ENCODE measurements around the gene DR1. TPM values are rescaled to one million over a fixed set of nuclear protein-coding genes. Genes with fewer than 3 reads are reported as not detected.

DR1 gene
- total and polyA plus RNA-seq, 2 of the 4 experiments (the other 2 are of a cell fraction): 27.1 to 39.4 TPM

GRCh38 chr1:93332368-93332767 is 13.3 kb upstream of the DR1 start:
- no peak overlapping the region for H4K91ac ChIP-seq (ENCODE audit: insufficient read depth, low read depth, low read length)
- no peak overlapping the region for H2BK15ac ChIP-seq (ENCODE audit: low read depth, low read length)
- no peaks in the 10 kb centered on the region for H3K9me3 ChIP-seq (ENCODE audit: control insufficient read depth, insufficient read depth, low read length)
- dilution Hi-C loops (cut with HindIII; ENCODE audit: low sequenced_read_pairs, unreplicated experiment): no loop called here
- no CpG with 5 or more reads among the region's 1 CpG for WGBS, 2 experiments (ENCODE audit: extremely low coverage in 2 of 2, insufficient read length in 1 of 2)
- no peak overlapping the region for H3K56ac ChIP-seq (ENCODE audit: extremely low read depth, insufficient read depth, low read length)
- no peak overlapping the region for H2BK120ac ChIP-seq (ENCODE audit: low read depth, low read length)
- no peaks in the 10 kb centered on the region for H3K36me3 ChIP-seq (ENCODE audit: control insufficient read depth, insufficient read depth, low read length)
- no peak overlapping the region for H2AK5ac ChIP-seq (ENCODE audit: low read depth, low read length)
- H2AK9ac ChIP-seq (replicated peaks; ENCODE audit: low read depth, low read length, poor library complexity): no peak overlapping the region
- no peak overlapping the region for H3K4me3 ChIP-seq (ENCODE audit: insufficient read depth, low read depth, low read length)
- no peaks in the 10 kb centered on the region for H3K27me3 ChIP-seq (ENCODE audit: control insufficient read depth, insufficient read depth, low read length)
- TF ChIP-seq MAZ (IDR thresholded peaks at IDR 0.05; ENCODE audit: borderline replicate concordance, low read depth, low read length) (no peak), RFX5 (IDR thresholded peaks at IDR 0.05; ENCODE audit: low read depth, low read length) (no peak), BHLHE40 (IDR thresholded peaks at IDR 0.05; ENCODE audit: low read depth, low read length) (no peak), NFE2L2 (IDR thresholded peaks at IDR 0.05; ENCODE audit: low read depth, low read length) (no peak), RAD21 (IDR thresholded peaks at IDR 0.05; ENCODE audit: low read length) (no peak), MAFK (IDR thresholded peaks at IDR 0.05; ENCODE audit: low read depth, low read length) (no peak), ELK1 (IDR thresholded peaks at IDR 0.05; ENCODE audit: borderline replicate concordance, low read depth, low read length) (no peak)
- TF ChIP-seq, protein P1, sequence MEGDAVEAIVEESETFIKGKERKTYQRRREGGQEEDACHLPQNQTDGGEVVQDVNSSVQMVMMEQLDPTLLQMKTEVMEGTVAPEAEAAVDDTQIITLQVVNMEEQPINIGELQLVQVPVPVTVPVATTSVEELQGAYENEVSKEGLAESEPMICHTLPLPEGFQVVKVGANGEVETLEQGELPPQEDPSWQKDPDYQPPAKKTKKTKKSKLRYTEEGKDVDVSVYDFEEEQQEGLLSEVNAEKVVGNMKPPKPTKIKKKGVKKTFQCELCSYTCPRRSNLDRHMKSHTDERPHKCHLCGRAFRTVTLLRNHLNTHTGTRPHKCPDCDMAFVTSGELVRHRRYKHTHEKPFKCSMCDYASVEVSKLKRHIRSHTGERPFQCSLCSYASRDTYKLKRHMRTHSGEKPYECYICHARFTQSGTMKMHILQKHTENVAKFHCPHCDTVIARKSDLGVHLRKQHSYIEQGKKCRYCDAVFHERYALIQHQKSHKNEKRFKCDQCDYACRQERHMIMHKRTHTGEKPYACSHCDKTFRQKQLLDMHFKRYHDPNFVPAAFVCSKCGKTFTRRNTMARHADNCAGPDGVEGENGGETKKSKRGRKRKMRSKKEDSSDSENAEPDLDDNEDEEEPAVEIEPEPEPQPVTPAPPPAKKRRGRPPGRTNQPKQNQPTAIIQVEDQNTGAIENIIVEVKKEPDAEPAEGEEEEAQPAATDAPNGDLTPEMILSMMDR (conservative IDR thresholded peaks at IDR 0.05; ENCODE audit: low read depth, low read length): no peak
- H4K20me1 ChIP-seq (ENCODE audit: insufficient read depth, low read length): no peaks in the 10 kb centered on the region
- no peaks in the 10 kb centered on the region for H3K79me1 ChIP-seq (ENCODE audit: low read depth in 1 of 2, low read length in 2 of 2)
- H2BK5ac ChIP-seq (ENCODE audit: low read depth, low read length, poor library complexity, severe bottlenecking): no peak overlapping the region
- H3K27ac ChIP-seq (ENCODE audit: insufficient read depth, low read length): no peak overlapping the region
- no peak overlapping the region for H3K18ac ChIP-seq (ENCODE audit: low read depth, low read length)
- H4K5ac ChIP-seq (ENCODE audit: low read depth, low read length): no peak overlapping the region
- no peak overlapping the region for H3K4ac ChIP-seq (ENCODE audit: low read depth, low read length)
- H3K9ac ChIP-seq (ENCODE audit: low read depth, low read length): no peak overlapping the region
- peaks cover 15% of the 10 kb centered on the region for H3K9me1 ChIP-seq (ENCODE audit: insufficient read depth, low read length)
- in situ Hi-C loops (cut with MboI; ENCODE audit: low sequenced_read_pairs): no loop called here
- intact Hi-C loops (cut with micrococcal nuclease): no loop called here
- BruUV-seq (replicated peaks): no TSS peak
- CTCF ChIA-PET: no interaction called here
- ATAC-seq (ENCODE audit: low read depth) (no peak), DNase-seq (no peak)
- peaks cover 10% of the 10 kb centered on the region for H3K4me1 ChIP-seq (ENCODE audit: control insufficient read depth, insufficient read depth, low read length)
- no peak overlapping the region for H2AFZ ChIP-seq (replicated peaks; ENCODE audit: low read length, poor library complexity)
- no peak overlapping the region for H3K4me2 ChIP-seq (ENCODE audit: low read depth, low read length)
- no peak overlapping the region for H3K14ac ChIP-seq (replicated peaks; ENCODE audit: low read depth, low read length)
- H3K23ac ChIP-seq (ENCODE audit: low read depth, low read length): no peak overlapping the region
- no peak overlapping the region for H2BK20ac ChIP-seq (ENCODE audit: low read depth, low read length)
- POLR2A ChIA-PET (ENCODE audit: unreplicated experiment): interaction anchor here (1.3 kb wide), 1 partner anchor 13 kb away, joined by 4 read pairs; no protein-coding TSS in a partner anchor
- H4K8ac ChIP-seq (ENCODE audit: low read depth in 2 of 2, low read length in 2 of 2): no peak overlapping the region
